HepG2 (cell line): ENCODE results near the gene FANCE. TPM values are rescaled to one million over a fixed set of nuclear protein-coding genes. Genes with fewer than 3 reads are reported as not detected.

Source experiments
- ASH2L ChIP-seq: fragments of 300-600, 200-600 bp; sonication (generic); IDR thresholded peaks from 2 replicates; pipeline ENCODE4 v1.7.0; 2017; ENCODE audit warnings: low read depth, mild to moderate bottlenecking, moderate library complexity, mixed read lengths, low read length; ENCODE audit not compliant: insufficient read length
- EED ChIP-seq: sonication (generic); formaldehyde crosslinking; IDR thresholded peaks from 2 replicates; pipeline ENCODE4 v1.5.0; 2020; ENCODE audit warnings: mild to moderate bottlenecking, missing genetic modification reagents
- FOXJ3 ChIP-seq: sonication (generic); formaldehyde crosslinking; IDR thresholded peaks from 2 replicates; pipeline ENCODE4 v1.4.0; 2020; ENCODE audit warnings: missing genetic modification reagents, mild to moderate bottlenecking, borderline replicate concordance
- GZF1 ChIP-seq: sonication (generic); formaldehyde crosslinking; IDR thresholded peaks from 2 replicates; pipeline ENCODE4 v1.5.1; 2020; ENCODE audit warnings: mild to moderate bottlenecking, missing genetic modification reagents
- SNRNP70 ChIP-seq: fragments of 200-400 bp; formaldehyde crosslinking; IDR thresholded peaks from 2 replicates; pipeline ENCODE4 v1.6.1; 2017; ENCODE audit warnings: mild to moderate bottlenecking, low read depth, low read length, moderate library complexity
- STAG1 ChIP-seq: sonication (generic); formaldehyde crosslinking; IDR thresholded peaks from 2 replicates; pipeline ENCODE4 v1.4.0; 2020; ENCODE audit warnings: missing genetic modification reagents
- ZC3H13 ChIP-seq: sonication (generic); formaldehyde crosslinking; IDR thresholded peaks from 2 replicates; pipeline ENCODE4 v1.8.1; 2023; ENCODE audit warnings: mild to moderate bottlenecking, missing genetic modification reagents, moderate library complexity
- ZNF12 ChIP-seq: sonication (generic); formaldehyde crosslinking; IDR thresholded peaks from 2 replicates; pipeline ENCODE4 v1.5.0; 2020; ENCODE audit warnings: missing genetic modification reagents
- ZNF354B ChIP-seq: sonication (generic); formaldehyde crosslinking; IDR thresholded peaks from 2 replicates; pipeline ENCODE4 v1.8.0; 2022; ENCODE audit warnings: mild to moderate bottlenecking, missing genetic modification reagents
- ZNF619 ChIP-seq: sonication (generic); formaldehyde crosslinking; IDR thresholded peaks from 2 replicates; pipeline ENCODE4 v1.4.0; 2020; ENCODE audit warnings: mild to moderate bottlenecking, missing genetic modification reagents
- polyA plus RNA-seq, 8 experiments: library from polyadenylated mRNA; depleted of rRNA in 3 of 8; stranded (reverse) in 7 of 8; unstranded in 1 of 8; fragments of >200 nt; fragmentation: Illumina TruSeq in 4 of 8; extraction: Trizol in 4 of 8; gene quantifications; 2 replicates each; pipeline versions ENCODE4 v1.2.1 to v1.2.3, GENCODE V29; 2011 to 2016; ENCODE audit warnings: low read depth in 4 of 8, missing spikeins in 1 of 8, mixed read lengths in 1 of 8; ENCODE audit not compliant: insufficient read depth in 1 of 8
- total RNA-seq, 5 experiments: library from RNA; depleted of rRNA; stranded (reverse); fragments of >200 nt; fragmentation: Illumina TruSeq; extraction: Trizol; gene quantifications; 2 replicates each; pipeline ENCODE4 v1.2.3, GENCODE V29; 2016; ENCODE audit warnings: low read depth in 1 of 5
- TF ChIP-seq, protein P1 (sequence below): IDR thresholded peaks from 2 replicates; pipeline ENCODE4 v1.6.1; 2018; ENCODE audit warnings: missing genetic modification reagents
- TF ChIP-seq, protein P2 (sequence below): sonication (generic); formaldehyde crosslinking; IDR thresholded peaks from 2 replicates; pipeline ENCODE4 v1.9.0; 2021; ENCODE audit warnings: missing genetic modification reagents, borderline replicate concordance
- TF ChIP-seq, protein P3 (sequence below): sonication (generic); formaldehyde crosslinking; IDR thresholded peaks from 2 replicates; pipeline ENCODE4 v1.4.0; 2020; ENCODE audit warnings: missing genetic modification reagents
- TF ChIP-seq, protein P4 (sequence below): sonication (generic); formaldehyde crosslinking; IDR thresholded peaks from 2 replicates; pipeline ENCODE4 v1.5.1; 2020; ENCODE audit warnings: missing genetic modification reagents, mild to moderate bottlenecking, borderline replicate concordance
- TF ChIP-seq, protein P5 (sequence below): sonication (generic); formaldehyde crosslinking; IDR thresholded peaks from 2 replicates; pipeline ENCODE4 v1.5.0; 2020; ENCODE audit warnings: missing genetic modification reagents
- TF ChIP-seq, protein P6 (sequence below): sonication (generic); formaldehyde crosslinking; IDR thresholded peaks from 2 replicates; pipeline ENCODE4 v1.5.1; 2020; ENCODE audit warnings: missing genetic modification reagents, mild to moderate bottlenecking, borderline replicate concordance

The FANCE gene
- total and polyA plus RNA-seq, 2 of the 13 experiments (the other 11 are each of a cell fraction or from before 2014, with no cell fraction given), result 7.1 to 11.2 TPM

DNA sequence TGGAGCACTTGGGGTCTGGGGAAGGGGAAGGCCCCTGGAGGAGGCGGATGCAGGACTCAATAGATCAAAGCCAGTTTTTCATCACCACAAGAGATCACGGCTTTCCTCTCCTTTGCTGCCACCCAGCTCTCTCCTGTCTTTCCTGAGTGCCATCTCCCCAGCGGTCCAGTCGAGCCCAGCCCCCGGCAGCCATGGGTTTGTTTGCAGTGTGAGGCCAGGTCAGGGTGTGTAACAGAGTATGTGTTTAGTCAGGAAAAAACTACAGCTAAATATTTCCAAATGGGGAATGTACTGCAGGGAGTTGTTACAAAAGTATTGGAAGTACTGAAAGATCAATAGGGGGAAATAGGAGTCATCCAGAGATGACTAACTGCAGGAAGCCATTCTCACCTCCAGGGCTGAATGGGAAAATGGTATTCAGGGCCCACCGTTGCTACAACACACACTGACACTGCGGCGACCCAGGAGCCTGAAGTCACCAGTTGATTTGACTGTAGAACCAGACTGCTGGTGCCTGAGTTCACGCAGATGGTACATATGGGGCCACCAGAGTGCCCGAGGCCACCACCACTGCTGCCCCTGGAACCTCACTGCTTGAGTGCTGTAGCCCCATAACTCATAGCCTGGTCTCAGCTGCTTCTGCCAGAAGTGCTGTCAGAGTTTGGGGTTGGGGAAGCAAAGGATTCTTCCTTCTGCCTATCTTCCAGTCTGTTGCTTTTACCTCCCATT, 23.6 kb upstream of the FANCE start (continued):
- TF ChIP-seq, protein P1, sequence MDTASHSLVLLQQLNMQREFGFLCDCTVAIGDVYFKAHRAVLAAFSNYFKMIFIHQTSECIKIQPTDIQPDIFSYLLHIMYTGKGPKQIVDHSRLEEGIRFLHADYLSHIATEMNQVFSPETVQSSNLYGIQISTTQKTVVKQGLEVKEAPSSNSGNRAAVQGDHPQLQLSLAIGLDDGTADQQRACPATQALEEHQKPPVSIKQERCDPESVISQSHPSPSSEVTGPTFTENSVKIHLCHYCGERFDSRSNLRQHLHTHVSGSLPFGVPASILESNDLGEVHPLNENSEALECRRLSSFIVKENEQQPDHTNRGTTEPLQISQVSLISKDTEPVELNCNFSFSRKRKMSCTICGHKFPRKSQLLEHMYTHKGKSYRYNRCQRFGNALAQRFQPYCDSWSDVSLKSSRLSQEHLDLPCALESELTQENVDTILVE (CRISPR knock-in tag), result 0 out of 2 replicates have a peak, but pooled peaks have one; percentile 20
- TF ChIP-seq GZF1 (CRISPR knock-in tag) (no peak), STAG1 (peak; percentile 14; the same call in 1 of the 2 replicates), EED (CRISPR knock-in tag) (no peak), ASH2L (peak; percentile 71), ZNF619 (CRISPR knock-in tag) (0 out of 2 replicates have a peak, but pooled peaks have one; percentile 52), FOXJ3 (CRISPR knock-in tag) (peak; percentile 64; the same call in 1 of the 2 replicates), SNRNP70 (no peak), ZNF354B (CRISPR knock-in tag) (no peak), ZC3H13 (peak; percentile 83; the same call in 1 of the 2 replicates), ZNF12 (CRISPR knock-in tag) (peak; percentile 61; the same call in 1 of the 2 replicates)
- TF ChIP-seq, protein P2, sequence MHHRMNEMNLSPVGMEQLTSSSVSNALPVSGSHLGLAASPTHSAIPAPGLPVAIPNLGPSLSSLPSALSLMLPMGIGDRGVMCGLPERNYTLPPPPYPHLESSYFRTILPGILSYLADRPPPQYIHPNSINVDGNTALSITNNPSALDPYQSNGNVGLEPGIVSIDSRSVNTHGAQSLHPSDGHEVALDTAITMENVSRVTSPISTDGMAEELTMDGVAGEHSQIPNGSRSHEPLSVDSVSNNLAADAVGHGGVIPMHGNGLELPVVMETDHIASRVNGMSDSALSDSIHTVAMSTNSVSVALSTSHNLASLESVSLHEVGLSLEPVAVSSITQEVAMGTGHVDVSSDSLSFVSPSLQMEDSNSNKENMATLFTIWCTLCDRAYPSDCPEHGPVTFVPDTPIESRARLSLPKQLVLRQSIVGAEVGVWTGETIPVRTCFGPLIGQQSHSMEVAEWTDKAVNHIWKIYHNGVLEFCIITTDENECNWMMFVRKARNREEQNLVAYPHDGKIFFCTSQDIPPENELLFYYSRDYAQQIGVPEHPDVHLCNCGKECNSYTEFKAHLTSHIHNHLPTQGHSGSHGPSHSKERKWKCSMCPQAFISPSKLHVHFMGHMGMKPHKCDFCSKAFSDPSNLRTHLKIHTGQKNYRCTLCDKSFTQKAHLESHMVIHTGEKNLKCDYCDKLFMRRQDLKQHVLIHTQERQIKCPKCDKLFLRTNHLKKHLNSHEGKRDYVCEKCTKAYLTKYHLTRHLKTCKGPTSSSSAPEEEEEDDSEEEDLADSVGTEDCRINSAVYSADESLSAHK (CRISPR knock-in tag), result no peak
- TF ChIP-seq, protein P3, sequence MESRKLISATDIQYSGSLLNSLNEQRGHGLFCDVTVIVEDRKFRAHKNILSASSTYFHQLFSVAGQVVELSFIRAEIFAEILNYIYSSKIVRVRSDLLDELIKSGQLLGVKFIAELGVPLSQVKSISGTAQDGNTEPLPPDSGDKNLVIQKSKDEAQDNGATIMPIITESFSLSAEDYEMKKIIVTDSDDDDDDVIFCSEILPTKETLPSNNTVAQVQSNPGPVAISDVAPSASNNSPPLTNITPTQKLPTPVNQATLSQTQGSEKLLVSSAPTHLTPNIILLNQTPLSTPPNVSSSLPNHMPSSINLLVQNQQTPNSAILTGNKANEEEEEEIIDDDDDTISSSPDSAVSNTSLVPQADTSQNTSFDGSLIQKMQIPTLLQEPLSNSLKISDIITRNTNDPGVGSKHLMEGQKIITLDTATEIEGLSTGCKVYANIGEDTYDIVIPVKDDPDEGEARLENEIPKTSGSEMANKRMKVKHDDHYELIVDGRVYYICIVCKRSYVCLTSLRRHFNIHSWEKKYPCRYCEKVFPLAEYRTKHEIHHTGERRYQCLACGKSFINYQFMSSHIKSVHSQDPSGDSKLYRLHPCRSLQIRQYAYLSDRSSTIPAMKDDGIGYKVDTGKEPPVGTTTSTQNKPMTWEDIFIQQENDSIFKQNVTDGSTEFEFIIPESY (CRISPR knock-in tag), result 0 out of 2 replicates have a peak, but pooled peaks have one; percentile 35
- TF ChIP-seq, protein P4, sequence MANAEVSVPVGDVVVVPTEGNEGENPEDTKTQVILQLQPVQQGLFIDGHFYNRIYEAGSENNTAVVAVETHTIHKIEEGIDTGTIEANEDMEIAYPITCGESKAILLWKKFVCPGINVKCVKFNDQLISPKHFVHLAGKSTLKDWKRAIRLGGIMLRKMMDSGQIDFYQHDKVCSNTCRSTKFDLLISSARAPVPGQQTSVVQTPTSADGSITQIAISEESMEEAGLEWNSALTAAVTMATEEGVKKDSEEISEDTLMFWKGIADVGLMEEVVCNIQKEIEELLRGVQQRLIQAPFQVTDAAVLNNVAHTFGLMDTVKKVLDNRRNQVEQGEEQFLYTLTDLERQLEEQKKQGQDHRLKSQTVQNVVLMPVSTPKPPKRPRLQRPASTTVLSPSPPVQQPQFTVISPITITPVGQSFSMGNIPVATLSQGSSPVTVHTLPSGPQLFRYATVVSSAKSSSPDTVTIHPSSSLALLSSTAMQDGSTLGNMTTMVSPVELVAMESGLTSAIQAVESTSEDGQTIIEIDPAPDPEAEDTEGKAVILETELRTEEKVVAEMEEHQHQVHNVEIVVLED (CRISPR knock-in tag), result peak; percentile 49; the same call in 1 of the 2 replicates
- TF ChIP-seq, protein P5, sequence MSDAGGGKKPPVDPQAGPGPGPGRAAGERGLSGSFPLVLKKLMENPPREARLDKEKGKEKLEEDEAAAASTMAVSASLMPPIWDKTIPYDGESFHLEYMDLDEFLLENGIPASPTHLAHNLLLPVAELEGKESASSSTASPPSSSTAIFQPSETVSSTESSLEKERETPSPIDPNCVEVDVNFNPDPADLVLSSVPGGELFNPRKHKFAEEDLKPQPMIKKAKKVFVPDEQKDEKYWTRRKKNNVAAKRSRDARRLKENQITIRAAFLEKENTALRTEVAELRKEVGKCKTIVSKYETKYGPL (CRISPR knock-in tag), result no peak
- TF ChIP-seq, protein P6, sequence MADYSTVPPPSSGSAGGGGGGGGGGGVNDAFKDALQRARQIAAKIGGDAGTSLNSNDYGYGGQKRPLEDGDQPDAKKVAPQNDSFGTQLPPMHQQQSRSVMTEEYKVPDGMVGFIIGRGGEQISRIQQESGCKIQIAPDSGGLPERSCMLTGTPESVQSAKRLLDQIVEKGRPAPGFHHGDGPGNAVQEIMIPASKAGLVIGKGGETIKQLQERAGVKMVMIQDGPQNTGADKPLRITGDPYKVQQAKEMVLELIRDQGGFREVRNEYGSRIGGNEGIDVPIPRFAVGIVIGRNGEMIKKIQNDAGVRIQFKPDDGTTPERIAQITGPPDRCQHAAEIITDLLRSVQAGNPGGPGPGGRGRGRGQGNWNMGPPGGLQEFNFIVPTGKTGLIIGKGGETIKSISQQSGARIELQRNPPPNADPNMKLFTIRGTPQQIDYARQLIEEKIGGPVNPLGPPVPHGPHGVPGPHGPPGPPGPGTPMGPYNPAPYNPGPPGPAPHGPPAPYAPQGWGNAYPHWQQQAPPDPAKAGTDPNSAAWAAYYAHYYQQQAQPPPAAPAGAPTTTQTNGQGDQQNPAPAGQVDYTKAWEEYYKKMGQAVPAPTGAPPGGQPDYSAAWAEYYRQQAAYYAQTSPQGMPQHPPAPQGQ (CRISPR knock-in tag), result 0 out of 2 replicates have a peak, but pooled peaks have one; percentile 51
